GM21576 (cell line): ENCODE data around the gene ABHD18.
A peak's percentile ranks its signal among the peaks of the same experiment; 100 is the strongest.
"Not testable (repeated sequence)": the region's sequence is repeated elsewhere in the genome, so short reads cannot be mapped to it uniquely, and the experiment has no call there.

ENCODE experiments used
- ATAC-seq: cut with Tn5 transposase; IDR thresholded peaks from one replicate; pipeline ENCODE4 v1.9.1; 2021; ENCODE audit warnings: mild to moderate bottlenecking, moderate library complexity; ENCODE audit not compliant: unreplicated experiment

ABHD18 gene

GRCh38 chr4:127965062-127965802, at the start of gene ABHD18, which contains the start of gene MFSD8:
Gene ABHD18, plus strand, starts transcription at chr4:127965406. Its CDS starts 17,550 bp downstream, at chr4:127982956.
Gene MFSD8, minus strand, starts transcription at chr4:127965173. Its CDS starts 40 bp downstream, at chr4:127965133.
- peak; percentile 96 for ATAC-seq

DNA sequence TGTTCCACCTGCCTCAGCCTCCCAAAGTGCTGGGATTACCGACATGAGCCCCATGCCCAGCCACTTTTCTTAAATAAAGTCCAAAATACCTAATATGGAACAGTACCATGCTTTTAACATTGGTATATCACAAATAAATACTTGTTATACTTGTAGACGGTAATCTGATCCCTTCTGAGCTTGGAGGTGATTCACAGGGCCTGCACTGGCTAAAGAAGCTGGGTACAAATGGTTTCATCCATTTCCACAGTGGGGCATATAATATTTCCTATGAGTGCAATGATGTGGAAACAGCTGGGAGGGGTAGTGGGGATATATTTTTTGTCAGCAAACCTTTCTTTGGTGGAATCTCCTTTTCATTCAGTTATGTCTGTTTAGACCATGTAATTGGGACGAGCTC, 48.7 kb upstream of the ABHD18 start:
- ATAC-seq: no peak

DNA sequence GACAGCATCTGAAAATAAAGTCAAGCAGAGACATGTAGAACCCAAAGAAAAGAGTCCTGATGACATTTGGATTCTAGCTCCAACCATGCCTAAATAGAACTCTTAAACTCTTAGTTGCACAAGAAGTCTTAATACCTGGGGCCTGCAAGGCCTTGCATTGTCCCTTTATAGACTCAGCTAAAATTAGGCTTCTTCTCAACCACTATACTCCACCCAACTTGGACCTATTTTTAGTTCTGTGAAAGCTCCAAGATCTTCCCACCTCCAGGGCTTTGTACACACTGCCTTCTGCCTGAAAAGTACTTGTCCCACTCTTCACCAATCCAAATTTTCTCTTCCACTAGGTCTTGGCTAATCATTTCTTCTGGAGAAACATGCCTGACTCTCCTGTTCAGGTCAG, 48.1 kb upstream of the ABHD18 start:
- no peak for ATAC-seq

DNA sequence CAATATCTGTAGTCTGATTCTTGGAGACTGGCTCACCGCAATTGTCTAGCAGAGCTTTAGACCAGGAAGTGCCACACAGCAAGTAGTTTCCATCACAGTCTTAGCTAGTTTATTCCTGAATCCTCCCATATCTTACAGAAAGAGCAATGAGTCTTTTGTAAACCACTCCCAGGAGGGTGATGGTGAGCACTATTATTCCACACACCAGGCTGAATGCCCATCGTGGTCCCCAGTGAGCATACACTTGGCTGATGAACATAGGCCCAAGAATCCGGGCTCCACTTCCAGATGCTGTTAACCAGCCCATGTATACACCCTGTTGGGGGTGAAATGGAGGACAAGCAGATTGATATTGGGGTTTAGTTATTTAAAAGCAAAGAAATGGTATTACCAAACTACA, 44.7 kb upstream of the ABHD18 start:
- ATAC-seq: no peak

GRCh38 chr4:127922226-127922625, 43.0 kb upstream of the ABHD18 start:
- ATAC-seq: no peak

DNA sequence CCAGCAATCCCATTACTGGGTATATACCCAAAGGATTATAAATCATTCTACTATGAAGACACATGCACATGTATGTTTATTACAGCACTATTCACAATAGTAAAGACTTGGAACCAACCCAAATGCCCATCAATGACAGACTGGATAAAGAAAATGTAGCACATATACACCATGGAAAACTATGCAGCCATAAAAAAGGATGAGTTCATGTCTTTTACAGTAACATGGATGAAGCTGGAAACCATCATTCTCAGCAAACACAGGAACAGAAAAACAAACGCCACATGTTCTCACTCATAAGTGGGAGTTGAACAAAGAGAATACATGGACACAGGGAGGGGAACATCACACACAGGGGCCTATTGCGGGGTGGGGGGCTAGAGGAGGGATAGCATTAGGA, 39.5 kb upstream of the ABHD18 start:
- not testable (repeated sequence) for ATAC-seq

DNA sequence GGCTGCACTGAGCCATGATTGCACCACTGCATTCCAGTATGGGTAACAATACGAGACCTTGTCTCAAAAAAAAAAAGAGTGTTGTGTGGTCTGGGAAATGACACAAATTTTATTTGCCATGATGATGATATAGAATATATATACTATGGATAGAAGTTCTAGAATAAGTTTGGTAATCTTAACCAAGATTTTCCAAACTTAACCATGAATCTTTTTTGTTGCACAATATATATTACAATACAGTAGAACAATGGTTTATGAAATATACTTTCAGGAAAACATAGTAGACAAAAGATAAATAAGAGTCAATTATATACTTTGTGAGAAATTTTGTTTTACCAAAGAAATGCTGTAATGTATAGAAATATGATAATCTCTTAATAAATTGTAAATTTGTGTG, 35.0 kb upstream of the ABHD18 start:
- no peak for ATAC-seq

DNA sequence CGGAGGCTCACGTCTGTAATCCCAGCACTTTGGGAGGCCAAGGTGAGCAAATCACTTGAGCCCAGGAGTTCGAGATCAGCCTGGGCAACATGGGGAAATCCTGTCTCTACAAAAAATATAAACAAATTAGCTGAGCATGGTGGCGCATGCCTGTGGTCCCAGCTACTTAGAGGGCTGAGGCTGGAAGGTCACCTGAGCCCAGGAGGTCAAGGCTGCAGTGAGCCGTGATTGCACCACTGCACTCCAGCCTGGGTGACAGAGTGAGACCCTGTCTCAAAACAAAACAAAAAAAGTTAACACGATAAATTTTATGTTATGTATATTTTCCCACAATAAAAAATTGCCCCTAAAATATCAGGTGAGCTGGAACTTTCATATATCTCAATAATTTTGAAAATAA, 33.4 kb upstream of the ABHD18 start:
- not testable (repeated sequence) for ATAC-seq

DNA sequence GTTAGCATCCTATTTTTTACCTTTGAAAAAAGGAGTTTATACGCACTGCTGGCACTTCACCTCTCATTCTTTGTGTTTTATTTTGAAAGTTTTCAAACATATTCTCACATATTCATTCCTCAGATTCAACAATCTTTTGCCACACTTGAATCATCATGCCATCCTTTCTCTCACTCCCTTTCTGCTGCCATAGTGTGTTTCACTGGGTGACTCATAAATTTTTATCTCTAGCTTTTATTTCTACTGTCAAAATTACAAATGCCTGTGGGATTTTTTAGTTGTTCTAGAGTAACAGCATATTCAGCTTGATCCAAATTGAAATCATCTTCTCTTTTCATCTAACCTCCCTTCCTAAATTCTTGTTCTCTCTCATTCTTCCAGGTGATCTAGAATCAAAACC, 28.2 kb upstream of the ABHD18 start:
- ATAC-seq: no peak

DNA sequence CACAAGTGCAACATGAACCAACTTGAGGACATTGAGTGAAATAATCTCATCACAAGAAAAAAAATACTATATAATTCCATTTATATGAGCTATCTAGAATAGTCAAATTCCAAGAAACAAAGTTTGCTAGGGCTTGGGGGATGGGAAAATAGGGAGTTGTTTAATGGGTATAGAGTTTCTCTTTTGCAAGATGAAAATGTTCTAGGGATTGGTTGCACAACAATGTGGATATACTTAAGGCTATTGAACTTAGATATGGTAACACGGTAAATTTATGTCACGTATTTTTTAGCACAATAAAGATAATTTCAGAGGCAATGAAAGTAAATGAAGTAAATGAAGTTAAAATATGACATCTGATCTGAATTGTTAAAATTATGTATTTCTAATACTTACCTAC, 8.1 kb upstream of the ABHD18 start:
- no peak for ATAC-seq

GRCh38 chr4:127959794-127960193, 5.4 kb upstream of the ABHD18 start:
- ATAC-seq: no peak

DNA sequence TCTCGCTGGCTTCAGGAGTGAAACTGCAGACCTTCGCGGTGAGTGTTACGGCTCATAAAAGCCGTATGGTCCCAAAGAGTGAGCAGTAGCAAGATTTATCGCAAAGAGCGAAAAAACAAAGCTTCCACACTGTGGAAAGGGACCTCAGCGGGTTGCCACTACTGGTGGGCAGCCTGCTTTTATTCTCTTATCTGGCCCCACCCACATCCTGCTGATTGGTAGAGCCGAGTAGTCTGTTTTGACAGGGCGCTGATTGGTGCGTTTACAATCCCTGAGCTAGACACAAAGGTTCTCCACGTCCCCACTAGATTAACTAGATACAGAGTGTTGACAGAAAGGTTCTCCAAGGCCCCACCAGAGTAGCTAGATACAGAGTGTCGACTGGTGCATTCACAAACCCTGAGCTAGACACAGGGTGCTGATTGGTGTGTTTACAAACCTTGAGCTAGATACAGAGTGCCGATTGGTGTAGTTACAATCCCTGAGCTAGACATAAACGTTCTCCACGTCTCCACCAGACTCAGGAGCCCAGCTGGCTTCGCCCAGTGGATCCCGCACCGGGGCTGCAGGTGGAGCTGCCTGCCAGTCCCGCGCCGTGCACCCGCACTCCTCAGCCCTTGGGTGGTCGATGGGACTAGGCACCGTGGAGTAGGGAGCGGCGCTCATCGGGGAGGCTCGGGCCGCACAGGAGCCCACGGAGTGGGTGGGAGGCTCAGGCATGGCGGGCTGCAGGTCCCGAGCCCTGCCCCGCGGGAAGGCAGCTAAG, 1.4 kb upstream of the ABHD18 start:
- not testable (repeated sequence) for ATAC-seq

GRCh38 chr4:127964426-127965061, 662 bp upstream of the ABHD18 start:
- ATAC-seq: peak; percentile 15

DNA sequence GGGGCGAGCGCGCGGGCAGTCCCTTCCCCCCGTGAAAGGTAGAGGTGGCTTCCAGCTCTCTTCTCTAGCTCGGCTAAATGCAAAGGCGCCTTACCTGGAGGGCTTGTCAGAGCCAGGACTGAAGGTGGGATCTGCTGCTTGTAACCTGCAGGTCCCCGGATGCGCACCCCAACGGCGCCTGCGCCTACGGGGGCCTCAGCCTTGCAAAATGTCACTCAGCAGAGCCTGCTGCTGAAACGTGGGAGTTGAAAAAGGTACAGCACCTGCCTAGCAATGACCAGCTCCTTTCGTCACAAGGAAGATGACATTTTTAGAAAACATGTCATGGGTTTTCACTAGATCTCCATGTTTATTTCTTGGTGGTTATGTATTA, 583 bp downstream of the ABHD18 start:
- ATAC-seq: peak; percentile 37

DNA sequence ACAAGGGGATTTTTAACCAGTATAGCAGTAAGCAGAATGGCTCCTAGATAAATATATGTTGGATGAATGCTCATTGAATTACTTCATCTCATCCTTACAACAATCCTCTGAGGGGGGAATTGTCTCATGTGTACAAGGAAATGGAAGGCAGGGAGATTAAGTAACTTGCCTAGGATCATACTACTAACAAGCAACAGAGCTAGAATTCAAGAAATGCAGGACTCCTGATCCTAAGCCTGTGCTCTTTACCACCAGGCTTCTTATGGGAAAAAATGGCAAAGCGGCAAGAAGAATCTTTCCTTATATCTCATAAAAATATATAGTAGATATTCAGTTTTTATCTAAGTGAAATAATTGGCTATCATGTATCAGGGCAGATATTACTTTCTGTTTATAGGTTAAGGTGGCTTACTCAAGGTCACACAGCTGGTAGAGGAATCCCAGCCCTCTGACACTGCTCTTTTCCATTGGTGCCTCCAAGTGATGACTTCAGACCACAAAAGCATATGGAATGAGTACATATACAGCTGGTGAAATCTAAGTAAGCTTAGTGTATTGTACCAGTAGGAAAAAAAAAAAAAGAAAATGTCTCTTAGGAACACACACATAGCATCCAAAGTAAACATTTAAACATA, 2.1 kb downstream of the ABHD18 start:
- ATAC-seq: no peak

DNA sequence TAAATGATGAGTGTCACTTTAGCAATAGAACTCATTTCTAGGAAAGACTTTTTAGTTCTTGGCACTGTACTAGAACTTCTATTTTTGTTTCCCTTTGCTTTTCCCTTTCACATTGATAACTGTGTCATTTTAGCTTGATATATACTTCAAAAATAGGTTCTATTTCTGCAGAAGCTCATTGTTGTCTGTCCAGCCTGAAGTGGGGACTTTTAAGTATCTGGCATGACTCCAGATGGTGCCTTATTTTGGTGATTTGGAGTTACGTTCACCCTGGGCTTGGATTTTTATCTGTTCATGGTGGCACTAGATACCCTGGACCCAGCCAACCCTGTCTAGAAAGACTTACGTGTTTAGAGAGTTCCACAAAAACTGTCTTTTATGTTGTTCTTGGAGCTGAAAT, 3.4 kb downstream of the ABHD18 start:
- ATAC-seq: no peak

DNA sequence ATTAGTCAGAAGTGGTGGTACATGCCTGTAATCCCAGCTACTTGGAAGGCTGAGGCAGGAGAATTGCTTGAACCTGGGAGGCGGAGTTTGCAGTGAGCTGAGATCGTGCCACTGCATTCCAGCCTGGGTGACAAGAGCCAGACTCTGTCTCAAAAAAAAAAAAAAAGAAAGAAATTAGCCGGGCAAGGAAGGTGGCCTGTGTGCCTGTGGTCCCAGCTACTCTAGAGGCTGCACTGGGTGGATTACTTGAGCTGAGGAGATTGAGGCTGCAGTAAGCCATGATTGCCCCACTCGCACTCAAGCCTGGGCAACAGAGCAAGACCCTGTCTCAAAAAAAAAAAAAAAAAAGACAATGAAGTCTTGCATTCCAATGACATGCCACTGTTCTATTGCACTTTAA, 5.7 kb downstream of the ABHD18 start:
- ATAC-seq: not testable (repeated sequence)

DNA sequence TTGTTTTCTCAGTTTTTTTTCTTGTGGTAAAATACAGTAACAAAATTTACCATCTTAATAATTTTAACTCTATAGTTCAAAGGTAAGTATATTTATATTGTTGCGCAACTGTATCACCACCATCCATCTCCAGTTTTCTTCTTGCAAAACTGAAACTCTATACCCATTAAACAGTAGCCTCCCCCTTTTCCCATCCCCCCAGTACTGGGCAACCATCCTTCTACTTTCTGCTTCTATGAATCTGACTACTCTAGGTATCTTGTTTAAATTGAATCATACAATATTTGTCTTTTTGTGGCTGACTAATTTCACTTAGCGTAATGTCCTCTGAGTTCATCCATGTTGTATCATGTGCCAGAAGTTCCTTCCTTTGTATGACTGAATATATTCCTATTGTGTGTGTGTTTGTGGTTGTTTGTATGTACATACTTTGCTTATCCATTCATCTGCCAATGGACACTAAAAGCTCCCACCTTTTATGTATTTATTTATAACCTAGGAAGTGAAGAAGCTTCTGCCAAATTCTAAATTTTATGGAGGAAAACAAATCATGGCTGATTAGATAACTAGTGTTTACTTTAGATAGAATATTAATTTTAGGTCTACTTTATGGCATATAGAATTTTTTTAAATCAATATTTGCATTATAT, 10.0 kb downstream of the ABHD18 start:
- no peak for ATAC-seq

DNA sequence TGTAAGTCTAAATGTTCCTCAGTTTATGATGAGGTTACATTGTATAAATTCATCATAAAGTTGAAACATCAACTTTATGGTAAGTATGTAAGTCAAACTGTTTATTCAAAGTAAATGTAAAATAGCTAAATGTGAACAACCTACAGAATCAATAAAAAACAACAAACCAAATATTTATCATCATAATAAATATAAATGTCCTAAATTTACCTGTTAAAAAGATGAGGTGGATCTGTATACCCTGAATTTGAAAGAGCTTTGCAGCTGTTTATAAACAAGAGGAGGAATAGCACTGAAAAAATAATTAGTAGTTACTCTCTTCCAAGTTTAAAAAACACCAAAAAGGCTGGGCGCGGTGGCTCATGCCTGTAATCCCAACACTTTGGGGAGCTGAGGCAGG, 13.7 kb downstream of the ABHD18 start:
- no peak for ATAC-seq

GRCh38 chr4:127982445-127982844, 17.2 kb downstream of the ABHD18 start:
- ATAC-seq: no peak

GRCh38 chr4:127985989-127986388, 20.8 kb downstream of the ABHD18 start:
- no peak for ATAC-seq
